ENCODE data around the gene ARF6.
"Not testable (repeated sequence)": the region's sequence is repeated elsewhere in the genome, so short reads cannot be mapped to it uniquely, and the experiment has no call there.

The ARF6 gene

GRCh38 chr14:49909016-49909415, 16.1 kb downstream of the ARF6 start:
- DNase-seq: no peak

GRCh38 chr14:49915085-49915484, 22.2 kb downstream of the ARF6 start:
- peak; percentile 4 to 38 for DNase-seq

GRCh38 chr14:49918706-49919105, 25.8 kb downstream of the ARF6 start:
- no peak for DNase-seq

GRCh38 chr14:49919825-49920659, 27.2 kb downstream of the ARF6 start:
- no peak for DNase-seq

- no peak for DNase-seq
These were observed 28.1 kb downstream of the ARF6 start for GRCh38 chr14:49920935-49921334.

GRCh38 chr14:49921401-49921800, 28.5 kb downstream of the ARF6 start:
- DNase-seq: no peak

GRCh38 chr14:49923442-49923841, 30.6 kb downstream of the ARF6 start:
- DNase-seq: no peak

GRCh38 chr14:49923881-49924280, 31.0 kb downstream of the ARF6 start:
- DNase-seq: no peak

- no peak for DNase-seq
These were observed 32.0 kb downstream of the ARF6 start for GRCh38 chr14:49924852-49925251.

- DNase-seq: no peak
These were observed 33.9 kb downstream of the ARF6 start for GRCh38 chr14:49926803-49927202.

GRCh38 chr14:49928015-49928414, 35.1 kb downstream of the ARF6 start:
- DNase-seq: no peak

GRCh38 chr14:49930720-49931119, 37.8 kb downstream of the ARF6 start:
- DNase-seq: no peak

- DNase-seq: no peak
These were observed 38.6 kb downstream of the ARF6 start for GRCh38 chr14:49931523-49931922.

GRCh38 chr14:49933128-49933527, 40.2 kb downstream of the ARF6 start:
- DNase-seq: no peak

- no peak for DNase-seq
These were observed 40.8 kb downstream of the ARF6 start for GRCh38 chr14:49933704-49934103.

GRCh38 chr14:49934646-49935045, 41.8 kb downstream of the ARF6 start:
- no peak for DNase-seq

- DNase-seq: no peak
These were observed 42.6 kb downstream of the ARF6 start for GRCh38 chr14:49935526-49935925.

GRCh38 chr14:49936246-49936645, 43.4 kb downstream of the ARF6 start:
- not testable (repeated sequence) for DNase-seq

GRCh38 chr14:49936882-49937281, 44.0 kb downstream of the ARF6 start:
- DNase-seq: not testable (repeated sequence)

- DNase-seq: not testable (repeated sequence)
These were observed 46.3 kb downstream of the ARF6 start for GRCh38 chr14:49939215-49939614.

- DNase-seq: no peak
These were observed 47.1 kb downstream of the ARF6 start for GRCh38 chr14:49939884-49940510.

- DNase-seq: no peak
These were observed 48.0 kb downstream of the ARF6 start for GRCh38 chr14:49940808-49941421.

- no peak for DNase-seq
These were observed 49.2 kb downstream of the ARF6 start for GRCh38 chr14:49942090-49942489.

- no peak for DNase-seq
These were observed 51.6 kb downstream of the ARF6 start for GRCh38 chr14:49944501-49944900.
